Fibroblast of skin of abdomen (primary cell): Measurements from ENCODE around the gene COL4A3.
"Not testable (repeated sequence)": the region's sequence is repeated elsewhere in the genome, so short reads cannot be mapped to it uniquely, and the experiment has no call there.

Experiments
- DNase-seq: peaks from one replicate; pipeline ENCODE4 v3.0.0-alpha.2; 2013

The COL4A3 gene

GRCh38 chr2:227207573-227207972 lies 43.1 kb downstream of the COL4A3 start:
- DNase-seq: no peak

- DNase-seq: no peak
Observed at GRCh38 chr2:227214622-227215041, 50.2 kb downstream of the COL4A3 start.

- no peak for DNase-seq
Observed at GRCh38 chr2:227219312-227220105, 55.1 kb downstream of the COL4A3 start.

GRCh38 chr2:227221120-227221519 lies 56.7 kb downstream of the COL4A3 start:
- no peak for DNase-seq

GRCh38 chr2:227222292-227222691 lies 57.9 kb downstream of the COL4A3 start:
- DNase-seq: no peak

- not testable (repeated sequence) for DNase-seq
Observed at GRCh38 chr2:227225641-227226040, 61.2 kb downstream of the COL4A3 start.

GRCh38 chr2:227228061-227228667 lies 63.7 kb downstream of the COL4A3 start:
- DNase-seq: no peak

- DNase-seq: no peak
Observed at GRCh38 chr2:227230151-227230550, 65.7 kb downstream of the COL4A3 start.

GRCh38 chr2:227234429-227234828 lies 70.0 kb downstream of the COL4A3 start:
- DNase-seq: no peak

- no peak for DNase-seq
Observed at GRCh38 chr2:227237786-227238185, 73.4 kb downstream of the COL4A3 start.

GRCh38 chr2:227238238-227239237 lies 74.1 kb downstream of the COL4A3 start:
- peak; percentile 50 for DNase-seq

- DNase-seq: no peak
Observed at GRCh38 chr2:227241005-227241404, 76.6 kb downstream of the COL4A3 start.

GRCh38 chr2:227248876-227249275 lies 84.5 kb downstream of the COL4A3 start:
- no peak for DNase-seq

GRCh38 chr2:227252831-227253230 lies 88.4 kb downstream of the COL4A3 start:
- DNase-seq: no peak

- DNase-seq: no peak
Observed at GRCh38 chr2:227256605-227257004, 92.2 kb downstream of the COL4A3 start.

GRCh38 chr2:227257820-227258219 lies 93.4 kb downstream of the COL4A3 start:
- no peak for DNase-seq

- DNase-seq: no peak
Observed at GRCh38 chr2:227260041-227260440, 95.6 kb downstream of the COL4A3 start.

- no peak for DNase-seq
Observed at GRCh38 chr2:227267410-227268115, 103.1 kb downstream of the COL4A3 start.

- DNase-seq: peak; percentile 5
Observed at GRCh38 chr2:227280895-227281294, 116.5 kb downstream of the COL4A3 start.

- no peak for DNase-seq
Observed at GRCh38 chr2:227285741-227286236, 121.4 kb downstream of the COL4A3 start.

GRCh38 chr2:227287771-227288170 lies 123.3 kb downstream of the COL4A3 start:
- no peak for DNase-seq

- DNase-seq: no peak
Observed at GRCh38 chr2:227292314-227292713, 127.9 kb downstream of the COL4A3 start.
